GM10266 (cell line): ENCODE data around the gene MED26.
A peak's percentile ranks its signal among the peaks of the same experiment; 100 is the strongest.

Experiments
- DNase-seq: peaks from one replicate; pipeline ENCODE4 v3.0.0; 2012; ENCODE audit errors: extremely low spot score
- TF ChIP-seq, protein P1 (sequence below): IDR thresholded peaks from 2 replicates; pipeline ENCODE4 v1.5.1; 2012; ENCODE audit warnings: mild to moderate bottlenecking, low read depth; ENCODE audit not compliant: control insufficient read depth, insufficient read depth; ENCODE audit errors: missing control alignments

MED26 gene

GRCh38 chr19:16587833-16588823 lies 39.9 kb downstream of the MED26 start:
- peak; percentile 79 for DNase-seq
- TF ChIP-seq, protein P1, sequence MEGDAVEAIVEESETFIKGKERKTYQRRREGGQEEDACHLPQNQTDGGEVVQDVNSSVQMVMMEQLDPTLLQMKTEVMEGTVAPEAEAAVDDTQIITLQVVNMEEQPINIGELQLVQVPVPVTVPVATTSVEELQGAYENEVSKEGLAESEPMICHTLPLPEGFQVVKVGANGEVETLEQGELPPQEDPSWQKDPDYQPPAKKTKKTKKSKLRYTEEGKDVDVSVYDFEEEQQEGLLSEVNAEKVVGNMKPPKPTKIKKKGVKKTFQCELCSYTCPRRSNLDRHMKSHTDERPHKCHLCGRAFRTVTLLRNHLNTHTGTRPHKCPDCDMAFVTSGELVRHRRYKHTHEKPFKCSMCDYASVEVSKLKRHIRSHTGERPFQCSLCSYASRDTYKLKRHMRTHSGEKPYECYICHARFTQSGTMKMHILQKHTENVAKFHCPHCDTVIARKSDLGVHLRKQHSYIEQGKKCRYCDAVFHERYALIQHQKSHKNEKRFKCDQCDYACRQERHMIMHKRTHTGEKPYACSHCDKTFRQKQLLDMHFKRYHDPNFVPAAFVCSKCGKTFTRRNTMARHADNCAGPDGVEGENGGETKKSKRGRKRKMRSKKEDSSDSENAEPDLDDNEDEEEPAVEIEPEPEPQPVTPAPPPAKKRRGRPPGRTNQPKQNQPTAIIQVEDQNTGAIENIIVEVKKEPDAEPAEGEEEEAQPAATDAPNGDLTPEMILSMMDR = peak; percentile 34

DNA sequence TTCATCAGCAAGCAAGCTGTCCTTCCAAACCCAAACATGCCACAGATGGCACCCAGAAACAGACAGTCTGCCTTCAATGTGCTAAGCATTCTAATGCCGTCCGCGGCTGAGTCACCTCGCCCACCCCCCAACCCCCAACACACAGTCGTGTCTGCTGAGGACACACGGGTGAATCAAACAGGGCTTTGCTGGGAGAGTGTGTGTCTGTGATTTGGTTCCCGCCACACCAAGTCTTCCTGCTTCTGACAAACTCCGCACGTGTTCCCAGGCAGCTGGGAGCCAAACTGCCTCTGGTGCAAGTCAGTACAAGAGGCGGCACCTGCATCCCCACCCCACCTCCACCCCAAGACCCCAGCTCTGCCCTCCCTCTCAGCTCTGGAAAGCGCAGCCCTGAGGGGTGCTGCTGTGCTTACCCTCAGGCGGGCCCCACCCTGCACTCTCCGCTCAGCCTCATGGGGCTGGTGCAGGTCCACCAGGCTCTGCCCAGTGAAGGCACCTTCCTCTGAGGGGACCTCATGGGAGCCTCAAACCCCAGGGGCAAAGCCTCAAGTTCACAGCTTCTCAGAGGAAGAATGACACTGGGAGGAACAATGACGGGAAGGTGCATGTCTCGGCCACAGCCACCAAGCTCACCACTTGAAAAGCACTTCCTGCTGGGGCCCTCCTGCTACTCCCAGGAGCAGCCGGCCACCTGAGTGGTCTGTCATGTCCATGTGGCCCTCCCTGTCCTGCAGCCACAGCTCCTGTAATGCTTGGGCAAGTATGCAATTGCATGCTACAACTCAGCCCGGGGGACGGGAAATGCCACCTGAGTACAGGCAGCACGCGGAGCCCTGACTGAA lies 40.8 kb downstream of the MED26 start:
- TF ChIP-seq, protein P1 = no peak
- no peak for DNase-seq

GRCh38 chr19:16586477-16586871 lies 41.5 kb downstream of the MED26 start:
- no peak for DNase-seq
- TF ChIP-seq, protein P1 = no peak

GRCh38 chr19:16585808-16586476 lies 42.1 kb downstream of the MED26 start:
- TF ChIP-seq, protein P1 = no peak
- peak; percentile 80 for DNase-seq

GRCh38 chr19:16585094-16585801 lies 42.8 kb downstream of the MED26 start:
- DNase-seq = no peak
- TF ChIP-seq, protein P1 = no peak

DNA sequence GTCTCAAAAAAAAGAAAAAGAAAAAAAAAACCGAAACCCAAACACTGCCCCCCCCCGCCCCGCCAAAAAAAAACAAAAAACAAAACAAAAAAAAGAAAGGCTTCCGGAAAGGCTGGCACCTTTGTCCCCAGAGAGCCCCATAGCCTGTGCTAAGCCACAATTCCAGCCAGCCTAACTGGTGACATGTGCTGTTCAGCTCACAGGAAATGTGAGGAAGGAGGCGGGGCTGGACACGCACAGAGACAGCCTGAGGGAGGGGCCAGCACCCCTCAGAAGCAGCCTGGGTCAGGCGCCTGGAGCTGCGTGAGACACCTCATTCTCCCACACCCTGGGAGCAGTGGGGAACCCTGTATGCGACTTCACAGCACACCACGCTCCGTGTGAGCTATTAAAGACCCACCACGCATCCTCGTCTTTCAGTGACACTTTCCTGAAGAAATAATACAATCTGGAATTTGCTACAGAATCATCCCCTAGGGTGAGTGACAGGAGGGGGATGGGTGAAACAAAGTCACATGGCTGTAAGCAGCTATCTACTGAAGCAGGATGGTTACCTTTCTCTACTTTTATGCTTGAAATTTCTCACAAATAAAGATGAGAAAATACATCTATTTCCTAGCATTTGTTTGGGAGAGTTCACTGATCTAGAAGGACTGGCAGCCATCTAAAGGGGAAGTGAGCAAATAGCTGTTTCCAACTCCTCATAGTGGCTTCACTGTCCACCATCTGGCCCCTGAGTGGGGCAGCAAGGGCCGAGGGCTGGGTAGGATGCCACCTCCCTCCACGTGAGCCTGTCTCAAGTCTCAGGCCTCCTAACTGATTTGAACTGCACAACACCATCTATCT lies 43.5 kb downstream of the MED26 start:
- peak; percentile 89 for DNase-seq
- TF ChIP-seq, protein P1 = no peak
